ENCODE results near the gene SLC25A36.

Gene SLC25A36

GRCh38 chr3:141000027-141000663, 58.5 kb downstream of the SLC25A36 start:
- Histone ChIP-seq H2BK15ac (replicated peaks; ENCODE audit: low read depth) (no peak overlapping the region), H3K56ac (ENCODE audit: low read length) (no peak overlapping the region), H3K27me3 (ENCODE audit: insufficient read depth, low read length, poor library complexity) (no peaks in the 10 kb centered on the region), H3K79me2 (ENCODE audit: control insufficient read depth, insufficient read depth, low read length) (no peaks in the 10 kb centered on the region), H3K36me3 (ENCODE audit: control insufficient read depth, insufficient read depth, low read length) (no peaks in the 10 kb centered on the region), H3K9ac (ENCODE audit: low read length) (no peak overlapping the region), H3K79me1 (ENCODE audit: low read length) (no peaks in the 10 kb centered on the region), H3K27ac (ENCODE audit: low read depth, low read length) (no peak overlapping the region), H2BK120ac (ENCODE audit: low read depth, low read length) (no peak overlapping the region), H3K4ac (ENCODE audit: low read depth, low read length) (no peak overlapping the region), H4K5ac (ENCODE audit: low read length) (no peak overlapping the region), H3K18ac (ENCODE audit: low read length) (no peak overlapping the region), H2BK5ac (ENCODE audit: low read length) (no peak overlapping the region), H3K4me1 (ENCODE audit: control insufficient read depth, low read depth, low read length) (no peaks in the 10 kb centered on the region), H4K8ac (ENCODE audit: low read depth, low read length) (no peak overlapping the region), H3K4me3 (ENCODE audit: low read length) (no peak overlapping the region), H3K23ac (ENCODE audit: low read length) (no peak overlapping the region), H3K4me2 (ENCODE audit: low read length) (no peak overlapping the region), H2AK5ac (ENCODE audit: low read length) (no peak overlapping the region)
- WGBS (ENCODE audit: extremely low coverage, insufficient coverage, low lambda C conversion rate), result no CpG with 5 or more reads among the region's 2 CpGs
- peak; percentile 88 for DNase-seq

GRCh38 chr3:141000686-141001085, 59.0 kb downstream of the SLC25A36 start:
- Histone ChIP-seq H3K4me2 (ENCODE audit: low read length) (no peak overlapping the region), H3K56ac (ENCODE audit: low read length) (no peak overlapping the region), H3K18ac (ENCODE audit: low read length) (no peak overlapping the region), H3K79me1 (ENCODE audit: low read length) (no peaks in the 10 kb centered on the region), H3K79me2 (ENCODE audit: control insufficient read depth, insufficient read depth, low read length) (no peaks in the 10 kb centered on the region), H3K23ac (ENCODE audit: low read length) (no peak overlapping the region), H3K9ac (ENCODE audit: low read length) (no peak overlapping the region), H2BK120ac (ENCODE audit: low read depth, low read length) (no peak overlapping the region), H3K27ac (ENCODE audit: low read depth, low read length) (no peak overlapping the region), H3K4me3 (ENCODE audit: low read length) (no peak overlapping the region), H3K36me3 (ENCODE audit: control insufficient read depth, insufficient read depth, low read length) (no peaks in the 10 kb centered on the region), H3K4ac (ENCODE audit: low read depth, low read length) (no peak overlapping the region), H2AK5ac (ENCODE audit: low read length) (no peak overlapping the region), H4K8ac (ENCODE audit: low read depth, low read length) (no peak overlapping the region), H2BK5ac (ENCODE audit: low read length) (no peak overlapping the region), H4K5ac (ENCODE audit: low read length) (no peak overlapping the region), H3K27me3 (ENCODE audit: insufficient read depth, low read length, poor library complexity) (no peaks in the 10 kb centered on the region), H2BK15ac (replicated peaks; ENCODE audit: low read depth) (no peak overlapping the region), H3K4me1 (ENCODE audit: control insufficient read depth, low read depth, low read length) (no peaks in the 10 kb centered on the region)
- DNase-seq, result peak; percentile 77
- WGBS (ENCODE audit: extremely low coverage, insufficient coverage, low lambda C conversion rate), result no CpG with 5 or more reads among the region's 2 CpGs

GRCh38 chr3:141006344-141006743, 64.7 kb downstream of the SLC25A36 start:
- no peaks in the 10 kb centered on the region for H3K4me1 ChIP-seq (ENCODE audit: control insufficient read depth, low read depth, low read length)
- no peak overlapping the region for H4K8ac ChIP-seq (ENCODE audit: low read depth, low read length)
- H3K23ac ChIP-seq (ENCODE audit: low read length), result no peak overlapping the region
- H3K9ac ChIP-seq (ENCODE audit: low read length), result no peak overlapping the region
- no peak overlapping the region for H2BK120ac ChIP-seq (ENCODE audit: low read depth, low read length)
- no peaks in the 10 kb centered on the region for H3K36me3 ChIP-seq (ENCODE audit: control insufficient read depth, insufficient read depth, low read length)
- no peak overlapping the region for H4K5ac ChIP-seq (ENCODE audit: low read length)
- no peak overlapping the region for H3K4ac ChIP-seq (ENCODE audit: low read depth, low read length)
- no peak for DNase-seq
- H3K4me2 ChIP-seq (ENCODE audit: low read length), result no peak overlapping the region
- H3K27me3 ChIP-seq (ENCODE audit: insufficient read depth, low read length, poor library complexity), result no peaks in the 10 kb centered on the region
- WGBS (ENCODE audit: extremely low coverage, insufficient coverage, low lambda C conversion rate), result no CpG with 5 or more reads among the region's 1 CpG
- H3K27ac ChIP-seq (ENCODE audit: low read depth, low read length), result no peak overlapping the region
- H2AK5ac ChIP-seq (ENCODE audit: low read length), result no peak overlapping the region
- no peak overlapping the region for H3K18ac ChIP-seq (ENCODE audit: low read length)
- no peaks in the 10 kb centered on the region for H3K79me2 ChIP-seq (ENCODE audit: control insufficient read depth, insufficient read depth, low read length)
- H3K56ac ChIP-seq (ENCODE audit: low read length), result no peak overlapping the region
- H2BK5ac ChIP-seq (ENCODE audit: low read length), result no peak overlapping the region
- no peaks in the 10 kb centered on the region for H3K79me1 ChIP-seq (ENCODE audit: low read length)
- no peak overlapping the region for H3K4me3 ChIP-seq (ENCODE audit: low read length)
- H2BK15ac ChIP-seq (replicated peaks; ENCODE audit: low read depth), result no peak overlapping the region

GRCh38 chr3:141009496-141009895, 67.9 kb downstream of the SLC25A36 start:
- no CpG with 5 or more reads among the region's 3 CpGs for WGBS (ENCODE audit: extremely low coverage, insufficient coverage, low lambda C conversion rate)
- Histone ChIP-seq H3K79me1 (ENCODE audit: low read length) (no peaks in the 10 kb centered on the region), H3K18ac (ENCODE audit: low read length) (no peak overlapping the region), H3K4me1 (ENCODE audit: control insufficient read depth, low read depth, low read length) (no peaks in the 10 kb centered on the region), H3K27me3 (ENCODE audit: insufficient read depth, low read length, poor library complexity) (no peaks in the 10 kb centered on the region), H2BK5ac (ENCODE audit: low read length) (no peak overlapping the region), H2AK5ac (ENCODE audit: low read length) (no peak overlapping the region), H2BK15ac (replicated peaks; ENCODE audit: low read depth) (no peak overlapping the region), H4K8ac (ENCODE audit: low read depth, low read length) (no peak overlapping the region), H3K79me2 (ENCODE audit: control insufficient read depth, insufficient read depth, low read length) (no peaks in the 10 kb centered on the region), H3K36me3 (ENCODE audit: control insufficient read depth, insufficient read depth, low read length) (no peaks in the 10 kb centered on the region), H3K27ac (ENCODE audit: low read depth, low read length) (no peak overlapping the region), H3K4me3 (ENCODE audit: low read length) (no peak overlapping the region), H3K23ac (ENCODE audit: low read length) (no peak overlapping the region), H3K56ac (ENCODE audit: low read length) (no peak overlapping the region), H3K9ac (ENCODE audit: low read length) (no peak overlapping the region), H3K4me2 (ENCODE audit: low read length) (no peak overlapping the region), H4K5ac (ENCODE audit: low read length) (no peak overlapping the region), H3K4ac (ENCODE audit: low read depth, low read length) (no peak overlapping the region), H2BK120ac (ENCODE audit: low read depth, low read length) (no peak overlapping the region)
- DNase-seq, result no peak

GRCh38 chr3:141011232-141011996, 69.8 kb downstream of the SLC25A36 start:
- H3K56ac ChIP-seq (ENCODE audit: low read length), result no peak overlapping the region
- H3K27ac ChIP-seq (ENCODE audit: low read depth, low read length), result no peak overlapping the region
- no peak overlapping the region for H3K23ac ChIP-seq (ENCODE audit: low read length)
- no peak overlapping the region for H3K4me3 ChIP-seq (ENCODE audit: low read length)
- no peak overlapping the region for H3K9ac ChIP-seq (ENCODE audit: low read length)
- no peaks in the 10 kb centered on the region for H3K27me3 ChIP-seq (ENCODE audit: insufficient read depth, low read length, poor library complexity)
- no peak overlapping the region for H3K4me2 ChIP-seq (ENCODE audit: low read length)
- no peaks in the 10 kb centered on the region for H3K36me3 ChIP-seq (ENCODE audit: control insufficient read depth, insufficient read depth, low read length)
- no peak overlapping the region for H4K5ac ChIP-seq (ENCODE audit: low read length)
- no peaks in the 10 kb centered on the region for H3K79me1 ChIP-seq (ENCODE audit: low read length)
- no CpG with 5 or more reads among the region's 13 CpGs for WGBS (ENCODE audit: extremely low coverage, insufficient coverage, low lambda C conversion rate)
- no peak overlapping the region for H3K18ac ChIP-seq (ENCODE audit: low read length)
- H3K4me1 ChIP-seq (ENCODE audit: control insufficient read depth, low read depth, low read length), result no peaks in the 10 kb centered on the region
- no peak overlapping the region for H4K8ac ChIP-seq (ENCODE audit: low read depth, low read length)
- no peaks in the 10 kb centered on the region for H3K79me2 ChIP-seq (ENCODE audit: control insufficient read depth, insufficient read depth, low read length)
- H2AK5ac ChIP-seq (ENCODE audit: low read length), result no peak overlapping the region
- H3K4ac ChIP-seq (ENCODE audit: low read depth, low read length), result no peak overlapping the region
- DNase-seq, result peak; percentile 86
- no peak overlapping the region for H2BK5ac ChIP-seq (ENCODE audit: low read length)
- no peak overlapping the region for H2BK120ac ChIP-seq (ENCODE audit: low read depth, low read length)
- no peak overlapping the region for H2BK15ac ChIP-seq (replicated peaks; ENCODE audit: low read depth)

- no peak overlapping the region for H3K4me3 ChIP-seq (ENCODE audit: low read length)
- no peak overlapping the region for H2BK15ac ChIP-seq (replicated peaks; ENCODE audit: low read depth)
- H3K18ac ChIP-seq (ENCODE audit: low read length), result no peak overlapping the region
- DNase-seq, result no peak
- no CpG with 5 or more reads among the region's 4 CpGs for WGBS (ENCODE audit: extremely low coverage, insufficient coverage, low lambda C conversion rate)
- no peaks in the 10 kb centered on the region for H3K79me1 ChIP-seq (ENCODE audit: low read length)
- H2AK5ac ChIP-seq (ENCODE audit: low read length), result no peak overlapping the region
- H3K4me2 ChIP-seq (ENCODE audit: low read length), result no peak overlapping the region
- H2BK120ac ChIP-seq (ENCODE audit: low read depth, low read length), result no peak overlapping the region
- no peak overlapping the region for H4K5ac ChIP-seq (ENCODE audit: low read length)
- no peak overlapping the region for H4K8ac ChIP-seq (ENCODE audit: low read depth, low read length)
- no peaks in the 10 kb centered on the region for H3K79me2 ChIP-seq (ENCODE audit: control insufficient read depth, insufficient read depth, low read length)
- no peaks in the 10 kb centered on the region for H3K27me3 ChIP-seq (ENCODE audit: insufficient read depth, low read length, poor library complexity)
- no peak overlapping the region for H3K27ac ChIP-seq (ENCODE audit: low read depth, low read length)
- no peak overlapping the region for H3K23ac ChIP-seq (ENCODE audit: low read length)
- H3K36me3 ChIP-seq (ENCODE audit: control insufficient read depth, insufficient read depth, low read length), result no peaks in the 10 kb centered on the region
- no peak overlapping the region for H3K56ac ChIP-seq (ENCODE audit: low read length)
- H3K4me1 ChIP-seq (ENCODE audit: control insufficient read depth, low read depth, low read length), result no peaks in the 10 kb centered on the region
- no peak overlapping the region for H3K9ac ChIP-seq (ENCODE audit: low read length)
- no peak overlapping the region for H3K4ac ChIP-seq (ENCODE audit: low read depth, low read length)
- no peak overlapping the region for H2BK5ac ChIP-seq (ENCODE audit: low read length)
These were observed 70.3 kb downstream of the SLC25A36 start for GRCh38 chr3:141011997-141012262.
